Bronchial epithelial cell (primary cell): ENCODE measurements around the gene FNDC10. TPM values are rescaled to one million over a fixed set of nuclear protein-coding genes. Genes with fewer than 3 reads are reported as not detected.

Experiments used
- DNase-seq: peaks from one replicate; pipeline ENCODE4 v3.0.0-alpha.2; 2010; ENCODE audit warnings: low read depth
- FAIRE-seq: peaks from 2 replicates; lab custom pipeline; 2011; peaks lifted over from hg19 to GRCh38; lab: Jason Lieb, UNC
- H3K27me3 ChIP-seq: 2 replicates; pipeline ENCODE4 v1.5.1; 2011; ENCODE audit warnings: low read length; ENCODE audit not compliant: control insufficient read depth, insufficient read depth
- H3K36me3 ChIP-seq: 2 replicates; pipeline ENCODE4 v1.5.1; 2011; ENCODE audit warnings: low read length; ENCODE audit not compliant: control insufficient read depth, insufficient read depth
- H3K4me3 ChIP-seq: 2 replicates; pipeline ENCODE4 v1.5.1; 2011; ENCODE audit warnings: mild to moderate bottlenecking, low read depth, low read length, control low read depth
- total RNA-seq: library from RNA; depleted of rRNA; stranded (reverse); fragments of >200 nt; gene quantifications from 2 replicates; pipeline ENCODE4 v1.2.1, GENCODE V29; 2014
- TF ChIP-seq, protein P1 (sequence below): IDR thresholded peaks from 2 replicates; pipeline ENCODE4 v1.5.1; 2011; ENCODE audit warnings: mild to moderate bottlenecking, moderate library complexity, low read length, control low read depth, inconsistent platforms; ENCODE audit not compliant: insufficient read depth, severe bottlenecking

Gene FNDC10
- total RNA-seq, 1 donor from 2014 or later = 0.26 TPM

DNA sequence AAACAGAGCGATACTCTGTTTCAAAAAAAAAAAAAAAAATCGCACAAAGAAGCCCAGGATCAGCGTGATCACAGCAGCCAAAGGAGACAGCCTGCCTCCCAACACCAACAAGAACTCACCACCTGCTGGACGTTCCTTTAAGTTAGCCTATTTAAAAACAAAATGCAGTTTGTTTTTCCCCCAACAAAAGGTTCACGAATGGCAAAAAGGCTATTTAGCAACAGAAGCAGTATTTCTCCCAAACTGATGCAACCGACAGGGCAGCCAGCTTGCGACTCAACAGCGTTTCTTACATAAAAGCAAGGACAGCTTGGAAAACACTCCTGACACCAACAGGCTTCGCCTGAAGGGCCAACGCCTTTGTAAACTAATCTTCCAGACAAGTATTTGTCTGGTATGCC, 32.0 kb downstream of the FNDC10 start:
- Histone ChIP-seq H3K36me3 (peaks cover 15% of the 10 kb centered on the region), H3K27me3 (no peaks in the 10 kb centered on the region), H3K4me3 (no peak overlapping the region)
- FAIRE-seq = no peak
- no peak for DNase-seq
- TF ChIP-seq, protein P1, sequence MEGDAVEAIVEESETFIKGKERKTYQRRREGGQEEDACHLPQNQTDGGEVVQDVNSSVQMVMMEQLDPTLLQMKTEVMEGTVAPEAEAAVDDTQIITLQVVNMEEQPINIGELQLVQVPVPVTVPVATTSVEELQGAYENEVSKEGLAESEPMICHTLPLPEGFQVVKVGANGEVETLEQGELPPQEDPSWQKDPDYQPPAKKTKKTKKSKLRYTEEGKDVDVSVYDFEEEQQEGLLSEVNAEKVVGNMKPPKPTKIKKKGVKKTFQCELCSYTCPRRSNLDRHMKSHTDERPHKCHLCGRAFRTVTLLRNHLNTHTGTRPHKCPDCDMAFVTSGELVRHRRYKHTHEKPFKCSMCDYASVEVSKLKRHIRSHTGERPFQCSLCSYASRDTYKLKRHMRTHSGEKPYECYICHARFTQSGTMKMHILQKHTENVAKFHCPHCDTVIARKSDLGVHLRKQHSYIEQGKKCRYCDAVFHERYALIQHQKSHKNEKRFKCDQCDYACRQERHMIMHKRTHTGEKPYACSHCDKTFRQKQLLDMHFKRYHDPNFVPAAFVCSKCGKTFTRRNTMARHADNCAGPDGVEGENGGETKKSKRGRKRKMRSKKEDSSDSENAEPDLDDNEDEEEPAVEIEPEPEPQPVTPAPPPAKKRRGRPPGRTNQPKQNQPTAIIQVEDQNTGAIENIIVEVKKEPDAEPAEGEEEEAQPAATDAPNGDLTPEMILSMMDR = no peak

DNA sequence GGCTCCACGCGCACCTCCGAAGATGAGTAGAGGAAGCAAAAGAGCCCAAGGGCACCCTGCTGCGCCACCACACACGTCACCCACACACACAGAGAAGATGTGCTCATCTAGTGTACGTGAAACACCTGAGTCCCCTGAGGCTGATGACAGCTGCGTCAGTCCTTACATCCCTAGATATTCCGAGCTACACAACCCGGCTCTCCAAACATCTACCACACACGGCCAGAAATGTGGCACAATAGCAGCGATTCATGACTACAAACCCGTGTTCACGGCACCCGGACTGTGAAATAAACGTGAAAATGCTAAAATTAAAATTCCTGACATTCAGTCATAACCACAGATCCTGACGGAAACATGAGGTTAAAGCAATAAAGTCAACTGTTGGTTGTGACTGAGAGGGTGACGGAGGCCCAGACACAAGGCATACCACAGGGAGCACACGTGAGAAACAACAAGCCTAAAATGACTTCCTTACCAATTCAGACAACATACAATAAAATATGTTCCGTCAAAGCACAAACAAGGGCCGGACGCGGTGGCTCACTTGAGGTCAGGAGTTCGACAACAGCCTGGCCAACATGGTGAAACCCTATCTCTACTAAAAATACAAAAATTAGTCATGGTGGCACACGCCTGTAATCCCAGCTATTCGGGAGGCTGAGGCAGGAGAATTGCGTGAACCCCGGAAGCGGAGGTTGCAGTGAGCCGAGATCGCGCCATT, 32.6 kb downstream of the FNDC10 start:
- TF ChIP-seq, protein P1 = no peak
- no peak for DNase-seq
- Histone ChIP-seq H3K4me3 (no peak overlapping the region), H3K27me3 (no peaks in the 10 kb centered on the region), H3K36me3 (peaks cover 18% of the 10 kb centered on the region)
- peak; percentile 77 for FAIRE-seq

DNA sequence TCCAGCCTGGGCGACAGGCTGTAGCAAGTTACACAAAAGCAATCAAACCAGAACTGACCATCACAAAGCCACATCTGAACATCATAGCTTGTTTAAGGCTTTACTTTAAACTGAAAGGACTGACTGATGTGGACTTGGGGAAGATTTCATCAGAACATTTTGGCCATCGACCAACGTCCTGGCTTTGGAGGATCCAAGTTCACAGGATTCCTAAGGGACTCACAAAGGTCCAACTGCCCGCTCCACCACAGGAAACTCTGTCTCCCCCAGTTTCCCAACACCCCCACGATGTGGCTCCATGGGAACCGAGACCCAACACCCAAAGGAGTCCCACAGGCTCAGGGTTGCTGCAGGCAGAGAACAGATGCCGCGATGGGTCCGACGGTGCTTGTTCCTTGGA, 34.6 kb downstream of the FNDC10 start:
- H3K4me3 ChIP-seq = no peak overlapping the region
- TF ChIP-seq, protein P1 = no peak
- DNase-seq = no peak
- H3K27me3 ChIP-seq = no peaks in the 10 kb centered on the region
- peaks cover 29% of the 10 kb centered on the region for H3K36me3 ChIP-seq
- peak; percentile 7 for FAIRE-seq

DNA sequence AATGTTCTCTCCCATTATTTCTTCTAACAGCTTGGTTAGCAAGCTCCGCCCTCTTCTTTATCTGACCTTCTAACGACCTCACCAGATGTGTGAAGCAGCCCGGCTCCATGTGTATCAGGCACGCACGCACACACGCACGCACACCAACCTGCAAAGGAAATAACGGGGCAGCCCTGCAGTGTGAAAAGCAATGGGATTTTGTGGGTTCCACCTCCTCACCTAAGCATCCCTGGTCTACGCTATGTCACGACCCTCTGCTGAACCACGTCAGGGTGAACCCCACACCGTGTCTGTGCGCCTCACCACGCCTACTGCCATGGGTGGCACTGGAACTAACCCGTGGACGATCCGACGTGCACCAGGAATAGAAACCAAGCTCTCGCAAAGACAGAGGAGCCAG, 35.7 kb downstream of the FNDC10 start:
- Histone ChIP-seq H3K4me3 (no peak overlapping the region), H3K27me3 (no peaks in the 10 kb centered on the region), H3K36me3 (peaks cover 28% of the 10 kb centered on the region)
- TF ChIP-seq, protein P1 = no peak
- FAIRE-seq (no peak), DNase-seq (no peak)

DNA sequence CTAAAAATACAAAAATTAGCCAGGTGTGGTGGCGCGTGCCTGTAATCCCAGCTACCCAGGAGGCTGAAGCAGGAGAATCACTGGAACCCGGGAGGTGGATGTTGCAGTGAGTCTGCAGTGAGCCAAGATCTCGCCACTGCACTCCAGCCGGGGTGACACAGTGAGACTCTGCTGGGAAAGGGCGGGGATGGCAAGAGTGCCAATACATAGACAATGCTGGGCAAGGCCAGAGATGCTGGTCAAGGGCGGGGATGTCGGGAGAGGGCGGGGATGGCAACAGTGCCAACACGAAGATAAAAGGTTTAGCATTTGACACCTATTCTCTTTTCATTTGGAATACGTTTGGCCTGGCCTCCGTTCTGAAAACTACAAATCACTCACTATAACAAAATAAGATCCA, 36.2 kb downstream of the FNDC10 start:
- H3K4me3 ChIP-seq = no peak overlapping the region
- DNase-seq (no peak), FAIRE-seq (no peak)
- H3K27me3 ChIP-seq = no peaks in the 10 kb centered on the region
- peaks cover 28% of the 10 kb centered on the region for H3K36me3 ChIP-seq
- TF ChIP-seq, protein P1 = no peak
